ENCODE measurements around the gene HMCN1.

- TF ChIP-seq POLR2AphosphoS5 (IDR thresholded peaks at IDR 0.05; ENCODE audit: low read depth, low read length) (no peak), SIN3A (IDR thresholded peaks at IDR 0.05; ENCODE audit: borderline replicate concordance, insufficient read depth, low read length) (no peak), REST (IDR thresholded peaks at IDR 0.05; ENCODE audit: insufficient read depth in 1 of 2, low read depth in 2 of 2, low read length in 2 of 2) (no peak), TAF1 (IDR thresholded peaks at IDR 0.05; ENCODE audit: borderline replicate concordance, insufficient read depth, low read length) (no peak)
Measured at GRCh38 chr1:186086583-186086982, 352.4 kb downstream of the HMCN1 start.
